ENCODE data around the gene STAM2. TPM values are rescaled to one million over a fixed set of nuclear protein-coding genes. Genes with fewer than 3 reads are reported as not detected.
"Not testable (repeated sequence)": the region's sequence is repeated elsewhere in the genome, so short reads cannot be mapped to it uniquely, and the experiment has no call there.

Gene STAM2
- total and polyA plus RNA-seq, 2 of the 13 experiments (the other 11 are each of a cell fraction or from before 2014, with no cell fraction given) = 14.7 to 24.1 TPM

DNA sequence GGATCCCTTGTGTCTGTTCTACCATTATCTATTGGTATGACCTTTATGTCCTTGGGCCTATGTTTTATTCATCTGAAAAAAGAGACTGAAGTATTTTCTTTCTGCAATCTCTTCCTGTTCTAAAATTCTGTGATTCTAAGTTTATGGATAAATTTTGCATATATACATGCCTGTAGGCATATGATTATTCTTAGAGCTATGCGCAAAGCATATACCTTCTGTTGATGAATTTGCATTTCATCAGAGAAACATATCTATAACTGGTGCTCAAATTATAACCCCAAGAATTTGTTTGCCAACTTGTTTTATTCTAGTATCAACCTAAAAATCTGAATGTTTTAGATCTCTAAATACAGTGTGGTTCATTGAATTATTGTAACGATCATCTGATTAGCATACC is 83.5 kb downstream of the STAM2 start:
- no TSS peak for BruUV-seq (replicated peaks)
- FAIRE-seq (no peak), DNase-seq (ENCODE audit: low spot score) (no peak), ATAC-seq (no peak)
- Histone ChIP-seq H3K4me2 (ENCODE audit: low read depth, low read length) (no peak overlapping the region), H4K20me1 (ENCODE audit: insufficient read depth, low read length) (no peaks in the 10 kb centered on the region; the same call in 1 of the 2 replicates), H3K4me3 (replicated peaks in 1 of 3; ENCODE audit: insufficient read depth in 1 of 3, low read depth in 2 of 3, low read length in 3 of 3) (no peak overlapping the region), H3K4me1 (ENCODE audit: insufficient read depth, low read length) (peaks cover 4% of the 10 kb centered on the region), H3K27ac (ENCODE audit: extremely low read length, insufficient read depth, low read length) (no peak overlapping the region), H3K79me2 (ENCODE audit: insufficient read depth, low read length) (no peaks in the 10 kb centered on the region), H3K9me3 (ENCODE audit: low read length) (no peaks in the 10 kb centered on the region), H2AFZ (ENCODE audit: low read length) (no peak overlapping the region), H3K36me3 (replicated peaks in 1 of 2; ENCODE audit: control insufficient read depth in 1 of 2, insufficient read depth in 2 of 2, low read length in 2 of 2) (no peaks in the 10 kb centered on the region), H3K9ac (ENCODE audit: insufficient read depth, low read depth, low read length) (no peak overlapping the region), H3K27me3 (ENCODE audit: control insufficient read depth in 1 of 2, insufficient read depth in 2 of 2, low read length in 2 of 2) (peaks cover 3 to 37% of the 10 kb centered on the region in 2 experiments; a peak in 4 of 5 replicates)
- CTCF ChIA-PET (ENCODE audit: low intra/inter-chr PET ratio, low total read pairs) = no interaction called here
- in situ Hi-C loops (cut with HindIII; ENCODE audit: extremely low pct_ligation_motif_present, low pct_unique_long_range_greater_than_20kb) (no loop called here), intact Hi-C loops (cut with micrococcal nuclease; ENCODE audit: unreplicated experiment) (no loop called here)
- POLR2A ChIA-PET = no interaction called here
- WGBS (ENCODE audit: low lambda C conversion rate) = 49% methylated on average over 2 of the region's 2 CpGs
- TF ChIP-seq ZEB1 (IDR thresholded peaks at IDR 0.05; ENCODE audit: insufficient replicate concordance, low read depth) (no peak), GLI4 (CRISPR knock-in tag; IDR thresholded peaks at IDR 0.05; ENCODE audit: borderline replicate concordance) (no peak), ZNF879 (CRISPR knock-in tag; IDR thresholded peaks at IDR 0.05) (no peak), ZNF253 (CRISPR knock-in tag; IDR thresholded peaks at IDR 0.05; ENCODE audit: borderline replicate concordance) (no peak), NFKB2 (CRISPR knock-in tag; IDR thresholded peaks at IDR 0.05; ENCODE audit: borderline replicate concordance) (no peak), REPIN1 (CRISPR knock-in tag; IDR thresholded peaks at IDR 0.05; ENCODE audit: borderline replicate concordance, low read depth) (no peak)
- TF ChIP-seq, protein P1, sequence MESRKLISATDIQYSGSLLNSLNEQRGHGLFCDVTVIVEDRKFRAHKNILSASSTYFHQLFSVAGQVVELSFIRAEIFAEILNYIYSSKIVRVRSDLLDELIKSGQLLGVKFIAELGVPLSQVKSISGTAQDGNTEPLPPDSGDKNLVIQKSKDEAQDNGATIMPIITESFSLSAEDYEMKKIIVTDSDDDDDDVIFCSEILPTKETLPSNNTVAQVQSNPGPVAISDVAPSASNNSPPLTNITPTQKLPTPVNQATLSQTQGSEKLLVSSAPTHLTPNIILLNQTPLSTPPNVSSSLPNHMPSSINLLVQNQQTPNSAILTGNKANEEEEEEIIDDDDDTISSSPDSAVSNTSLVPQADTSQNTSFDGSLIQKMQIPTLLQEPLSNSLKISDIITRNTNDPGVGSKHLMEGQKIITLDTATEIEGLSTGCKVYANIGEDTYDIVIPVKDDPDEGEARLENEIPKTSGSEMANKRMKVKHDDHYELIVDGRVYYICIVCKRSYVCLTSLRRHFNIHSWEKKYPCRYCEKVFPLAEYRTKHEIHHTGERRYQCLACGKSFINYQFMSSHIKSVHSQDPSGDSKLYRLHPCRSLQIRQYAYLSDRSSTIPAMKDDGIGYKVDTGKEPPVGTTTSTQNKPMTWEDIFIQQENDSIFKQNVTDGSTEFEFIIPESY (CRISPR knock-in tag; IDR thresholded peaks at IDR 0.05) = no peak

DNA sequence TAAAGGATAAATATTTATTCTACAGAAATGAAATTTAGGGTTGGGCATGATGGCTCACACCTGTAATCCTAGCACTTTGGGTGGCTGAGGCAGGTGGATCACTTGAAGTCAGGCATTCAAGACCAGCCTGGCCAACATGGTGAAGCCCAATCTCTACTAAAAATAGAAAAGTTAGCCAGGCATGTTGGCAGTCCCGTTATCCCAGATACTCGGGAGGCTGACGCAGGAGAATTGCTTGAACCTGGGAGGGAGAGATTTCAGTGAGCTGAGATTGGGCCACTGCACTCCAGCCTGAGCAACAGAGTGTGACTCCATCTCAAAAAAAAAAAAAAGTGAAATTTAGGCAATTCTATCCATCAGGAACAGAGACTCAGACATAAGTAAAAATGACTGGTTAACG is 84.8 kb downstream of the STAM2 start:
- H3K36me3 ChIP-seq (replicated peaks in 1 of 2; ENCODE audit: control insufficient read depth in 1 of 2, insufficient read depth in 2 of 2, low read length in 2 of 2); DNase-seq (ENCODE audit: low spot score); POLR2A ChIA-PET; H3K9me3 ChIP-seq (ENCODE audit: low read length); H3K4me1 ChIP-seq (ENCODE audit: insufficient read depth, low read length); H3K27ac ChIP-seq (ENCODE audit: extremely low read length, insufficient read depth, low read length); intact Hi-C loops (cut with micrococcal nuclease; ENCODE audit: unreplicated experiment); H3K4me3 ChIP-seq (replicated peaks in 1 of 3; ENCODE audit: insufficient read depth in 1 of 3, low read depth in 2 of 3, low read length in 3 of 3); BruUV-seq (replicated peaks); in situ Hi-C loops (cut with HindIII; ENCODE audit: extremely low pct_ligation_motif_present, low pct_unique_long_range_greater_than_20kb); H3K4me2 ChIP-seq (ENCODE audit: low read depth, low read length); H2AFZ ChIP-seq (ENCODE audit: low read length); FAIRE-seq; H3K79me2 ChIP-seq (ENCODE audit: insufficient read depth, low read length); H3K9ac ChIP-seq (ENCODE audit: insufficient read depth, low read depth, low read length); H4K20me1 ChIP-seq (ENCODE audit: insufficient read depth, low read length); ATAC-seq; CTCF ChIA-PET (ENCODE audit: low intra/inter-chr PET ratio, low total read pairs): not testable (repeated sequence)
- H3K27me3 ChIP-seq (ENCODE audit: control insufficient read depth in 1 of 2, insufficient read depth in 2 of 2, low read length in 2 of 2) = peaks cover 3 to 29% of the 10 kb centered on the region in 2 experiments; a peak in 4 of 5 replicates
- 17% methylated on average over 4 of the region's 4 CpGs for whole genome bisulfite sequencing (ENCODE audit: low lambda C conversion rate)
